ENCODE measurements around the gene SNAPIN. TPM values are rescaled to one million over a fixed set of nuclear protein-coding genes. Genes with fewer than 3 reads are reported as not detected.

SNAPIN gene
- total RNA-seq, 1 experiment from 2014 or later = 23.4 TPM

GRCh38 chr1:153680120-153680403 lies 21.6 kb downstream of the SNAPIN start:
- Mint-ChIP-seq H3K4me1 (peaks cover 18% of the 10 kb centered on the region), H3K27me3 (ENCODE audit: low read depth) (peaks cover 24% of the 10 kb centered on the region), H3K27ac (no peak overlapping the region), H3K36me3 (peaks cover 7% of the 10 kb centered on the region; the same call in 1 of the 2 replicates), H3K9me3 (no peaks in the 10 kb centered on the region), H3K4me3 (peak overlapping the region; percentile 82)
- DNase-seq (ENCODE audit: low spot score) = peak; percentile 28
- peak; percentile 33 for ATAC-seq
- POLR2A ChIA-PET = interaction anchor here (0.7 to 2.2 kb wide), 7 partner anchors 14 to 104 kb away, joined by 3 to 10 read pairs (median 3); partner anchors contain the start of genes INTS3 and SLC27A3
- CTCF ChIA-PET = interaction anchor here (0.6 to 4.7 kb wide), 23 partner anchors 11 to 325 kb away, joined by 3 to 52 read pairs (median 5); partner anchors contain the start of genes CHTOP, INTS3, RAB13 and S100A13
- TF ChIP-seq TEAD1 (CRISPR knock-in tag; IDR thresholded peaks at IDR 0.05) (no peak), NFE2L1 (CRISPR knock-in tag; IDR thresholded peaks at IDR 0.05) (0 out of 2 replicates have a peak, but pooled peaks have one; percentile 51)
- TF ChIP-seq, protein P1, sequence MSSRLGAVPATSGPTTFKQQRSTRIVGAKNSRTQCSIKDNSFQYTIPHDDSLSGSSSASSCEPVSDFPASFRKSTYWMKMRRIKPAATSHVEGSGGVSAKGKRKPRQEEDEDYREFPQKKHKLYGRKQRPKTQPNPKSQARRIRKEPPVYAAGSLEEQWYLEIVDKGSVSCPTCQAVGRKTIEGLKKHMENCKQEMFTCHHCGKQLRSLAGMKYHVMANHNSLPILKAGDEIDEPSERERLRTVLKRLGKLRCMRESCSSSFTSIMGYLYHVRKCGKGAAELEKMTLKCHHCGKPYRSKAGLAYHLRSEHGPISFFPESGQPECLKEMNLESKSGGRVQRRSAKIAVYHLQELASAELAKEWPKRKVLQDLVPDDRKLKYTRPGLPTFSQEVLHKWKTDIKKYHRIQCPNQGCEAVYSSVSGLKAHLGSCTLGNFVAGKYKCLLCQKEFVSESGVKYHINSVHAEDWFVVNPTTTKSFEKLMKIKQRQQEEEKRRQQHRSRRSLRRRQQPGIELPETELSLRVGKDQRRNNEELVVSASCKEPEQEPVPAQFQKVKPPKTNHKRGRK (CRISPR knock-in tag; IDR thresholded peaks at IDR 0.05; ENCODE audit: borderline replicate concordance) = peak; percentile 58; the same call in 1 of the 2 replicates

GRCh38 chr1:153682730-153683129 lies 24.2 kb downstream of the SNAPIN start:
- no peak overlapping the region for H3K27ac Mint-ChIP-seq
- H3K4me3 Mint-ChIP-seq = no peak overlapping the region
- no peak for ATAC-seq
- H3K4me1 Mint-ChIP-seq = peaks cover 14% of the 10 kb centered on the region
- TF ChIP-seq FOXJ3 (CRISPR knock-in tag; IDR thresholded peaks at IDR 0.05; ENCODE audit: borderline replicate concordance) = no peak
- no peak for TF ChIP-seq ERG (CRISPR knock-in tag; IDR thresholded peaks at IDR 0.05)
- TF ChIP-seq, protein P2, sequence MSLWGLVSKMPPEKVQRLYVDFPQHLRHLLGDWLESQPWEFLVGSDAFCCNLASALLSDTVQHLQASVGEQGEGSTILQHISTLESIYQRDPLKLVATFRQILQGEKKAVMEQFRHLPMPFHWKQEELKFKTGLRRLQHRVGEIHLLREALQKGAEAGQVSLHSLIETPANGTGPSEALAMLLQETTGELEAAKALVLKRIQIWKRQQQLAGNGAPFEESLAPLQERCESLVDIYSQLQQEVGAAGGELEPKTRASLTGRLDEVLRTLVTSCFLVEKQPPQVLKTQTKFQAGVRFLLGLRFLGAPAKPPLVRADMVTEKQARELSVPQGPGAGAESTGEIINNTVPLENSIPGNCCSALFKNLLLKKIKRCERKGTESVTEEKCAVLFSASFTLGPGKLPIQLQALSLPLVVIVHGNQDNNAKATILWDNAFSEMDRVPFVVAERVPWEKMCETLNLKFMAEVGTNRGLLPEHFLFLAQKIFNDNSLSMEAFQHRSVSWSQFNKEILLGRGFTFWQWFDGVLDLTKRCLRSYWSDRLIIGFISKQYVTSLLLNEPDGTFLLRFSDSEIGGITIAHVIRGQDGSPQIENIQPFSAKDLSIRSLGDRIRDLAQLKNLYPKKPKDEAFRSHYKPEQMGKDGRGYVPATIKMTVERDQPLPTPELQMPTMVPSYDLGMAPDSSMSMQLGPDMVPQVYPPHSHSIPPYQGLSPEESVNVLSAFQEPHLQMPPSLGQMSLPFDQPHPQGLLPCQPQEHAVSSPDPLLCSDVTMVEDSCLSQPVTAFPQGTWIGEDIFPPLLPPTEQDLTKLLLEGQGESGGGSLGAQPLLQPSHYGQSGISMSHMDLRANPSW (CRISPR knock-in tag; conservative IDR thresholded peaks at IDR 0.05; ENCODE audit: low read depth) = no peak
- no peak for TF ChIP-seq JUN (CRISPR knock-in tag; IDR thresholded peaks at IDR 0.05)
- TF ChIP-seq, protein P3, sequence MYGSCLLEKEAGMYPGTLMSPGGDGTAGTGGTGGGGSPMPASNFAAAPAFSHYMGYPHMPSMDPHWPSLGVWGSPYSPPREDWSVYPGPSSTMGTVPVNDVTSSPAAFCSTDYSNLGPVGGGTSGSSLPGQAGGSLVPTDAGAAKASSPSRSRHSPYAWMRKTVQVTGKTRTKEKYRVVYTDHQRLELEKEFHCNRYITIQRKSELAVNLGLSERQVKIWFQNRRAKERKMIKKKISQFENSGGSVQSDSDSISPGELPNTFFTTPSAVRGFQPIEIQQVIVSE (CRISPR knock-in tag; IDR thresholded peaks at IDR 0.05; ENCODE audit: borderline replicate concordance) = no peak
- no peak for TF ChIP-seq CREM (CRISPR knock-in tag; IDR thresholded peaks at IDR 0.05)
- TF ChIP-seq NR1H2 (CRISPR knock-in tag; IDR thresholded peaks at IDR 0.05) = no peak
- TF ChIP-seq, protein P4, sequence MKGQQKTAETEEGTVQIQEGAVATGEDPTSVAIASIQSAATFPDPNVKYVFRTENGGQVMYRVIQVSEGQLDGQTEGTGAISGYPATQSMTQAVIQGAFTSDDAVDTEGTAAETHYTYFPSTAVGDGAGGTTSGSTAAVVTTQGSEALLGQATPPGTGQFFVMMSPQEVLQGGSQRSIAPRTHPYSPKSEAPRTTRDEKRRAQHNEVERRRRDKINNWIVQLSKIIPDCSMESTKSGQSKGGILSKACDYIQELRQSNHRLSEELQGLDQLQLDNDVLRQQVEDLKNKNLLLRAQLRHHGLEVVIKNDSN (CRISPR knock-in tag; IDR thresholded peaks at IDR 0.05) = no peak
- no peak for DNase-seq (ENCODE audit: low spot score)
- H3K9me3 Mint-ChIP-seq = no peaks in the 10 kb centered on the region
- H3K27me3 Mint-ChIP-seq (ENCODE audit: low read depth) = peaks cover 23% of the 10 kb centered on the region
- POLR2A ChIA-PET = no interaction called here
- CTCF ChIA-PET = interaction anchor here (0.7 kb wide), 1 partner anchor 55 kb away, joined by 3 read pairs; the partner anchor contains the start of gene S100A13
- H3K36me3 Mint-ChIP-seq = peaks cover 7% of the 10 kb centered on the region; the same call in 1 of the 2 replicates

DNA sequence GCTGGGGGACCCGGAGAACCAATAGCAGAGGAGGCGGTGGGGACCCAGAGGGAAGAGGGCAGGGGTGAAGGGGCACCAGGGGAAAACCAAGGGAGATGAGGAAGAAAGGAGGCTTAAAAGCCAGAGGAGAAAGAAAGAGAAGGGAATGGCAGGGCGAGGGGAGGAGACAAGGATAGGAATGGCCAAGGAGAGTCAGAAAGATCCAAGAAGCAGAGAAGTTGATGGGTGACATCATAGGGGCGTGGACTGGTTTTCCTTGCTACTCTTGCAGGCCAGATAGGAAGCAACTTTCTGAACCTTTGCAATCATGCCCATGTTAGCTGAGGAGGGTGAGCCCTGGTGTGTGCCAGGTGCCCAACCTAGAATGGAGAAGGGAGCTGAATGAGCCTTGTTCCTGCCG lies 25.4 kb downstream of the SNAPIN start:
- no peak for DNase-seq (ENCODE audit: low spot score)
- peak overlapping the region; percentile 76 for H3K27ac Mint-ChIP-seq
- H3K4me3 Mint-ChIP-seq = no peak overlapping the region
- peaks cover 12% of the 10 kb centered on the region for H3K36me3 Mint-ChIP-seq
- ChIA-PET CTCF (interaction anchor here (0.6 kb wide), 1 partner anchor 39 kb away, joined by 3 read pairs; no protein-coding TSS in a partner anchor), POLR2A (interaction anchor here (0.7 kb wide), 1 partner anchor 32 kb away, joined by 4 read pairs; no protein-coding TSS in a partner anchor)
- H3K4me1 Mint-ChIP-seq = peaks cover 11% of the 10 kb centered on the region
- ATAC-seq = no peak
- H3K27me3 Mint-ChIP-seq (ENCODE audit: low read depth) = peaks cover 12% of the 10 kb centered on the region
- no peaks in the 10 kb centered on the region for H3K9me3 Mint-ChIP-seq
- TF ChIP-seq, protein P1 (CRISPR knock-in tag; IDR thresholded peaks at IDR 0.05; ENCODE audit: borderline replicate concordance) = no peak
- TF ChIP-seq, protein P5, sequence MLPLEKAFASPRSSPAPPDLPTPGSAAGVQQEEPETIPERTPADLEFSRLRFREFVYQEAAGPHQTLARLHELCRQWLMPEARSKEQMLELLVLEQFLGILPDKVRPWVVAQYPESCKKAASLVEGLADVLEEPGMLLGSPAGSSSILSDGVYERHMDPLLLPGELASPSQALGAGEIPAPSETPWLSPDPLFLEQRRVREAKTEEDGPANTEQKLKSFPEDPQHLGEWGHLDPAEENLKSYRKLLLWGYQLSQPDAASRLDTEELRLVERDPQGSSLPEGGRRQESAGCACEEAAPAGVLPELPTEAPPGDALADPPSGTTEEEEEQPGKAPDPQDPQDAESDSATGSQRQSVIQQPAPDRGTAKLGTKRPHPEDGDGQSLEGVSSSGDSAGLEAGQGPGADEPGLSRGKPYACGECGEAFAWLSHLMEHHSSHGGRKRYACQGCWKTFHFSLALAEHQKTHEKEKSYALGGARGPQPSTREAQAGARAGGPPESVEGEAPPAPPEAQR (CRISPR knock-in tag; IDR thresholded peaks at IDR 0.05) = no peak
- no peak for TF ChIP-seq NR3C1 (CRISPR knock-in tag; conservative IDR thresholded peaks at IDR 0.05; ENCODE audit: low read depth)
- TF ChIP-seq SMAD4 (CRISPR knock-in tag; IDR thresholded peaks at IDR 0.05) = no peak
- TF ChIP-seq FOXK1 (CRISPR knock-in tag; IDR thresholded peaks at IDR 0.05) = no peak
- no peak for TF ChIP-seq ZNF532 (CRISPR knock-in tag; IDR thresholded peaks at IDR 0.05; ENCODE audit: borderline replicate concordance)

Data from WTC11 (cell line).